ENCODE data around the gene ACAP3. TPM values are rescaled to one million over a fixed set of nuclear protein-coding genes. Genes with fewer than 3 reads are reported as not detected.
A peak's percentile ranks its signal among the peaks of the same experiment; 100 is the strongest.

The ACAP3 gene
- total and polyA plus RNA-seq, 2 donors (not counting 3 experiments of a cell fraction or from before 2014, with no cell fraction given), result 27.8 to 39.0 TPM

- Histone ChIP-seq H3K9ac (replicated peaks; ENCODE audit: extremely low read depth, insufficient read depth, low read length) (no peak overlapping the region), H3K27ac (ENCODE audit: insufficient read depth, low read depth, low read length) (peak overlapping the region; percentile 54), H2AFZ (ENCODE audit: low read depth, low read length) (no peak overlapping the region), H4K20me1 (replicated peaks; ENCODE audit: control insufficient read depth, extremely low read depth, insufficient read depth, low read length) (no peaks in the 10 kb centered on the region), H3K9me1 (replicated peaks; ENCODE audit: control insufficient read depth, extremely low read depth, insufficient read depth, low read length) (no peaks in the 10 kb centered on the region), H3K4me2 (ENCODE audit: insufficient read depth, low read length) (no peak overlapping the region), H3K4me1 (ENCODE audit: control insufficient read depth, extremely low read depth, insufficient read depth, low read length) (peaks cover 24% of the 10 kb centered on the region), H3K9me3 (replicated peaks; ENCODE audit: control insufficient read depth, insufficient read depth, low read length) (no peaks in the 10 kb centered on the region), H3K4me3 (replicated peaks in 1 of 3; ENCODE audit: insufficient read depth in 1 of 3, low read depth in 1 of 3, low read length in 3 of 3) (no peak overlapping the region), H3K79me2 (ENCODE audit: control insufficient read depth, insufficient read depth, low read length) (peaks cover 37% of the 10 kb centered on the region), H3K27me3 (ENCODE audit: control insufficient read depth in 2 of 2, insufficient read depth in 2 of 2, low read length in 2 of 2) (no peaks in the 10 kb centered on the region), H3K36me3 (ENCODE audit: control insufficient read depth in 2 of 2, extremely low read depth in 1 of 2, insufficient read depth in 2 of 2, low read length in 2 of 2) (peaks cover 9 to 37% of the 10 kb centered on the region in 2 experiments)
- no peak for DNase-seq (ENCODE audit: low read depth, low spot score)
- ChIA-PET POLR2A (no interaction called here), CTCF (interaction anchor here (1.2 to 4.6 kb wide), 2 partner anchors 13 to 142 kb away, joined by 4 to 25 read pairs; no protein-coding TSS in a partner anchor)
- TF ChIP-seq FOS (IDR thresholded peaks at IDR 0.05; ENCODE audit: borderline replicate concordance, insufficient read depth, low read length) (no peak), POLR2A (IDR thresholded peaks at IDR 0.05; ENCODE audit: low read depth, low read length) (no peak), MYC (IDR thresholded peaks at IDR 0.05; ENCODE audit: low read depth, low read length) (no peak), EZH2 (IDR thresholded peaks at IDR 0.05; ENCODE audit: borderline replicate concordance, low read depth, low read length, severe bottlenecking) (no peak), MAX (IDR thresholded peaks at IDR 0.05; ENCODE audit: insufficient read depth, insufficient read length) (no peak), CTCF (IDR thresholded peaks at IDR 0.05; ENCODE audit: extremely low read depth in 1 of 2, insufficient read depth in 1 of 2, low read depth in 1 of 2, low read length in 2 of 2) (no peak), POLR2AphosphoS5 (IDR thresholded peaks at IDR 0.05; ENCODE audit: insufficient read depth, low read depth, low read length) (no peak), GATA2 (IDR thresholded peaks at IDR 0.05; ENCODE audit: insufficient read depth, insufficient read length, low read depth, low read length) (no peak), JUN (IDR thresholded peaks at IDR 0.05; ENCODE audit: borderline replicate concordance, insufficient read depth, insufficient read length, low read depth) (no peak)
- dilution Hi-C loops (cut with MboI; ENCODE audit: extremely low pct_ligation_motif_present, low sequenced_read_pairs), result no loop called here
- no peak for FAIRE-seq
- BruUV-seq (replicated peaks), result no TSS peak
- intact Hi-C loops (cut with micrococcal nuclease), result no loop called here
Observed at GRCh38 chr1:1264026-1264425, 43.7 kb downstream of the ACAP3 start.

Measured in endothelial cell of umbilical vein (primary cell).